CD4-positive, alpha-beta T cell treated with Interferon gamma for 1 hour (primary cell): ENCODE measurements around the gene TMEM132D.

Experiments
- DNase-seq: peaks from one replicate; pipeline ENCODE4 v3.0.0-alpha.2; 2020

TMEM132D gene

GRCh38 chr12:129310346-129310745 lies 593.5 kb downstream of the TMEM132D start:
- no peak for DNase-seq

GRCh38 chr12:129305851-129306250 lies 598.0 kb downstream of the TMEM132D start:
- no peak for DNase-seq

- no peak for DNase-seq
Observed at GRCh38 chr12:129304529-129304928, 599.3 kb downstream of the TMEM132D start.

- no peak for DNase-seq
Observed at GRCh38 chr12:129300011-129300410, 603.8 kb downstream of the TMEM132D start.

GRCh38 chr12:129298921-129299320 lies 604.9 kb downstream of the TMEM132D start:
- no peak for DNase-seq

- DNase-seq, result no peak
Observed at GRCh38 chr12:129296671-129297070, 607.2 kb downstream of the TMEM132D start.

- no peak for DNase-seq
Observed at GRCh38 chr12:129294868-129295267, 609.0 kb downstream of the TMEM132D start.

GRCh38 chr12:129279771-129280170 lies 624.1 kb downstream of the TMEM132D start:
- DNase-seq, result no peak

GRCh38 chr12:129276361-129277060 lies 627.3 kb downstream of the TMEM132D start:
- DNase-seq, result no peak

- no peak for DNase-seq
Observed at GRCh38 chr12:129269756-129270495, 633.9 kb downstream of the TMEM132D start.

GRCh38 chr12:129258781-129259318 lies 645.0 kb downstream of the TMEM132D start:
- no peak for DNase-seq

- DNase-seq, result no peak
Observed at GRCh38 chr12:129257524-129257923, 646.3 kb downstream of the TMEM132D start.

GRCh38 chr12:129246630-129247029 lies 657.2 kb downstream of the TMEM132D start:
- no peak for DNase-seq

GRCh38 chr12:129245769-129246168 lies 658.1 kb downstream of the TMEM132D start:
- DNase-seq, result no peak

- DNase-seq, result no peak
Observed at GRCh38 chr12:129241852-129242251, 662.0 kb downstream of the TMEM132D start.

GRCh38 chr12:129237881-129238280 lies 665.9 kb downstream of the TMEM132D start:
- no peak for DNase-seq

GRCh38 chr12:129234209-129234608 lies 669.6 kb downstream of the TMEM132D start:
- no peak for DNase-seq

- DNase-seq, result no peak
Observed at GRCh38 chr12:129231491-129231890, 672.3 kb downstream of the TMEM132D start.

GRCh38 chr12:129230995-129231394 lies 672.8 kb downstream of the TMEM132D start:
- no peak for DNase-seq

GRCh38 chr12:129226851-129227250 lies 677.0 kb downstream of the TMEM132D start:
- DNase-seq, result no peak

- no peak for DNase-seq
Observed at GRCh38 chr12:129226005-129226404, 677.8 kb downstream of the TMEM132D start.

GRCh38 chr12:129215556-129215955 lies 688.3 kb downstream of the TMEM132D start:
- DNase-seq, result no peak

GRCh38 chr12:129213551-129213950 lies 690.3 kb downstream of the TMEM132D start:
- no peak for DNase-seq
